H9 (cell line): ENCODE data around the gene TRMT2A. TPM values are rescaled to one million over a fixed set of nuclear protein-coding genes. Genes with fewer than 3 reads are reported as not detected.
A peak's percentile ranks its signal among the peaks of the same experiment; 100 is the strongest.

Source experiments
- DNase-seq: peaks from one replicate; pipeline ENCODE4 v3.0.0-alpha.2; 2017
- H2AFZ ChIP-seq: one replicate; pipeline ENCODE4 v1.6.1; 2013; ENCODE audit warnings: mild to moderate bottlenecking, low read length, control low read depth, moderate library complexity
- H2AK5ac ChIP-seq: 2 replicates; pipeline ENCODE4 v1.6.1; 2013; ENCODE audit warnings: low read length, control low read depth, mixed read lengths; ENCODE audit not compliant: insufficient read length
- H2BK120ac ChIP-seq: one replicate; pipeline ENCODE4 v1.6.1; 2013; ENCODE audit warnings: low read depth, mild to moderate bottlenecking, low read length, control low read depth, inconsistent platforms; ENCODE audit not compliant: poor library complexity, severe bottlenecking
- H2BK12ac ChIP-seq: 2 replicates; pipeline ENCODE4 v1.6.1; 2013; ENCODE audit warnings: low read length, control low read depth, mixed read lengths, low read depth; ENCODE audit not compliant: insufficient read length
- H2BK15ac ChIP-seq: 2 replicates; pipeline ENCODE4 v1.6.1; 2013; ENCODE audit warnings: low read depth, low read length, control low read depth
- H2BK20ac ChIP-seq: one replicate; pipeline ENCODE4 v1.6.1; 2013; ENCODE audit warnings: low read depth, mild to moderate bottlenecking, low read length, control low read depth, inconsistent platforms; ENCODE audit not compliant: poor library complexity, severe bottlenecking
- H2BK5ac ChIP-seq: 2 replicates; pipeline ENCODE4 v1.6.1; 2013; ENCODE audit warnings: low read length, control low read depth, mixed read lengths; ENCODE audit not compliant: insufficient read length
- H3K14ac ChIP-seq: 2 replicates; pipeline ENCODE4 v1.6.1; 2013; ENCODE audit warnings: low read length, control low read depth; ENCODE audit not compliant: insufficient read depth
- H3K18ac ChIP-seq: 2 replicates; pipeline ENCODE4 v1.6.1; 2013; ENCODE audit warnings: low read depth, mild to moderate bottlenecking, mixed read lengths, low read length, control low read depth; ENCODE audit not compliant: insufficient read length
- H3K23ac ChIP-seq: 2 replicates; pipeline ENCODE4 v1.6.1; 2013; ENCODE audit warnings: low read length, control low read depth, mixed read lengths, low read depth; ENCODE audit not compliant: insufficient read length
- H3K23me2 ChIP-seq: 2 replicates; pipeline ENCODE4 v1.6.1; 2013; ENCODE audit warnings: low read depth, mild to moderate bottlenecking, mixed read lengths, low read length, control low read depth; ENCODE audit not compliant: insufficient read length, poor library complexity, severe bottlenecking
- H3K27ac ChIP-seq: 2 replicates; pipeline ENCODE4 v1.5.1; 2013; ENCODE audit warnings: low read length, control low read depth, mixed read lengths, low read depth; ENCODE audit not compliant: insufficient read length
- H3K27me3 ChIP-seq: 2 replicates; pipeline ENCODE4 v1.6.1; 2013; ENCODE audit warnings: low read length, control low read depth, inconsistent platforms; ENCODE audit not compliant: insufficient read depth
- H3K4ac ChIP-seq: 2 replicates; pipeline ENCODE4 v1.6.1; 2013; ENCODE audit warnings: low read depth, mild to moderate bottlenecking, control low read depth, inconsistent platforms, low read length, moderate library complexity
- H3K4me1 ChIP-seq: 2 replicates; pipeline ENCODE4 v1.6.1; 2013; ENCODE audit warnings: low read length, control low read depth, inconsistent platforms; ENCODE audit not compliant: insufficient read depth
- H3K4me2 ChIP-seq: 2 replicates; pipeline ENCODE4 v1.6.1; 2013; ENCODE audit warnings: low read length, control low read depth, mixed read lengths; ENCODE audit not compliant: insufficient read length, insufficient read depth
- H3K56ac ChIP-seq: 2 replicates; pipeline ENCODE4 v1.6.1; 2013; ENCODE audit warnings: low read depth, mild to moderate bottlenecking, mixed read lengths, low read length, control low read depth; ENCODE audit not compliant: insufficient read length
- H3K79me1 ChIP-seq: 2 replicates; pipeline ENCODE4 v1.6.1; 2013; ENCODE audit warnings: low read depth, mild to moderate bottlenecking, moderate library complexity, low read length, control low read depth, inconsistent platforms; ENCODE audit not compliant: insufficient read depth, poor library complexity, severe bottlenecking
- H3K79me2 ChIP-seq: 2 replicates; pipeline ENCODE4 v1.6.1; 2013; ENCODE audit warnings: low read length, control low read depth, inconsistent platforms; ENCODE audit not compliant: insufficient read depth
- H3K9ac ChIP-seq: 2 replicates; pipeline ENCODE4 v1.6.1; 2013; ENCODE audit warnings: low read length, control low read depth, mixed read lengths; ENCODE audit not compliant: insufficient read length; ENCODE audit errors: extremely low read depth
- H3K9me3 ChIP-seq: one replicate; pipeline ENCODE4 v1.6.1; 2013; ENCODE audit warnings: low read depth, low read length, inconsistent platforms; ENCODE audit not compliant: control insufficient read depth
- H3T11ph ChIP-seq: one replicate; pipeline ENCODE4 v1.6.1; 2013; ENCODE audit warnings: mild to moderate bottlenecking, low read length, control low read depth, inconsistent platforms
- H4K20me1 ChIP-seq: one replicate; pipeline ENCODE4 v1.6.1; 2013; ENCODE audit not compliant: control insufficient read depth, insufficient read length, insufficient read depth
- H4K5ac ChIP-seq: 2 replicates; pipeline ENCODE4 v1.6.1; 2013; ENCODE audit warnings: low read depth, mild to moderate bottlenecking, mixed read lengths, low read length, control low read depth; ENCODE audit not compliant: insufficient read length
- H4K8ac ChIP-seq: replicated peaks from 2 replicates; pipeline ENCODE4 v1.6.1; 2013; ENCODE audit warnings: low read length, control low read depth, mixed read lengths, low read depth; ENCODE audit not compliant: insufficient read length
- H4K91ac ChIP-seq: 2 replicates; pipeline ENCODE4 v1.6.1; 2013; ENCODE audit warnings: low read depth, mild to moderate bottlenecking, moderate library complexity, mixed read lengths, low read length, control low read depth; ENCODE audit not compliant: insufficient read length
- H3K27ac Mint-ChIP-seq, 3 experiments: 2 replicates in 2 of 3; 3 replicates in 1 of 3; pipeline ENCODE4 v1.8.0; 2020 to 2021; ENCODE audit warnings: mixed read lengths in 3 of 3, mild to moderate bottlenecking in 1 of 3, moderate library complexity in 1 of 3
- H3K27me3 Mint-ChIP-seq: 2 replicates; pipeline ENCODE4 v1.8.0; 2021; ENCODE audit warnings: low read depth, mild to moderate bottlenecking, moderate library complexity, mixed read lengths
- H3K36me3 Mint-ChIP-seq, 3 experiments: 2 replicates in 2 of 3; 3 replicates in 1 of 3; pipeline ENCODE4 v1.8.0; 2020 to 2021; ENCODE audit warnings: low read depth in 3 of 3, mixed read lengths in 3 of 3; ENCODE audit not compliant: insufficient read depth in 1 of 3
- H3K4me1 Mint-ChIP-seq, 2 experiments: 2 replicates each; pipeline ENCODE4 v1.8.0; 2020; ENCODE audit warnings: mixed read lengths in 2 of 2
- H3K4me3 Mint-ChIP-seq, 2 experiments: 2 replicates in 1 of 2; 3 replicates in 1 of 2; pipeline ENCODE4 v1.8.0; 2020 to 2021; ENCODE audit warnings: mild to moderate bottlenecking in 2 of 2, mixed read lengths in 2 of 2, moderate library complexity in 1 of 2
- H3K9me3 Mint-ChIP-seq, 2 experiments: 2 replicates in 1 of 2; 3 replicates in 1 of 2; pipeline ENCODE4 v1.8.0; 2020; ENCODE audit warnings: mild to moderate bottlenecking in 2 of 2, mixed read lengths in 2 of 2, moderate library complexity in 1 of 2
- WGBS: extraction: QIAGEN DNeasy Blood & Tissue Kit; methylation state at CpG from one replicate; pipeline ENCODE4 v1.1.7; 2013; ENCODE audit warnings: missing lambda C conversion rate, low lambda C conversion rate, mixed read lengths; ENCODE audit not compliant: insufficient read length; ENCODE audit errors: extremely low coverage; 5-methylcytosine and 5-hydroxymethylcytosine counted together
- total RNA-seq: library from RNA; stranded (reverse); gene quantifications from 2 replicates; pipeline ENCODE4 v1.2.1, GENCODE V29; 2021
- TF ChIP-seq, protein P1 (sequence below): fragments of 200-600 bp; sonication (generic); conservative IDR thresholded peaks from 3 replicates; pipeline ENCODE4 v1.8.0; 2021; ENCODE audit warnings: antibody characterized with exemption, mild to moderate bottlenecking

Gene TRMT2A
- total RNA-seq, 1 experiment from 2014 or later = 58.2 TPM

GRCh38 chr22:20085651-20086050, 31.4 kb downstream of the TRMT2A start:
- Histone ChIP-seq H3K4me2 (no peak overlapping the region), H4K20me1 (peaks cover 6% of the 10 kb centered on the region), H4K91ac (no peak overlapping the region), H3T11ph (no peak overlapping the region), H3K23me2 (peaks cover 6% of the 10 kb centered on the region), H4K8ac (no peak overlapping the region), H3K18ac (no peak overlapping the region), H2BK12ac (no peak overlapping the region), H3K23ac (no peak overlapping the region), H3K27ac (no peak overlapping the region), H3K79me2 (peaks cover 33% of the 10 kb centered on the region), H2BK120ac (no peak overlapping the region), H2BK5ac (no peak overlapping the region), H2AK5ac (no peak overlapping the region), H3K27me3 (no peaks in the 10 kb centered on the region), H3K14ac (no peak overlapping the region), H3K4ac (no peak overlapping the region), H3K9ac (no peak overlapping the region), H3K56ac (no peak overlapping the region), H3K9me3 (no peaks in the 10 kb centered on the region), H2BK20ac (no peak overlapping the region), H2BK15ac (no peak overlapping the region), H3K4me1 (peaks cover 2% of the 10 kb centered on the region; the same call in 1 of the 2 replicates), H2AFZ (no peak overlapping the region), H4K5ac (no peak overlapping the region), H3K79me1 (peaks cover 21% of the 10 kb centered on the region)
- Mint-ChIP-seq H3K9me3 (no peaks in the 10 kb centered on the region), H3K27me3 (no peaks in the 10 kb centered on the region), H3K36me3 (peaks cover 47 to 79% (median 68%) of the 10 kb centered on the region in 3 experiments; a peak in 6 of 7 replicates), H3K4me1 (peaks cover 37 to 44% of the 10 kb centered on the region in 2 experiments), H3K27ac (peak overlapping the region in 1 of 3 experiments; percentile 86; a peak in 1 of 7 replicates), H3K4me3 (no peak overlapping the region)
- DNase-seq = no peak
- TF ChIP-seq, protein P1, sequence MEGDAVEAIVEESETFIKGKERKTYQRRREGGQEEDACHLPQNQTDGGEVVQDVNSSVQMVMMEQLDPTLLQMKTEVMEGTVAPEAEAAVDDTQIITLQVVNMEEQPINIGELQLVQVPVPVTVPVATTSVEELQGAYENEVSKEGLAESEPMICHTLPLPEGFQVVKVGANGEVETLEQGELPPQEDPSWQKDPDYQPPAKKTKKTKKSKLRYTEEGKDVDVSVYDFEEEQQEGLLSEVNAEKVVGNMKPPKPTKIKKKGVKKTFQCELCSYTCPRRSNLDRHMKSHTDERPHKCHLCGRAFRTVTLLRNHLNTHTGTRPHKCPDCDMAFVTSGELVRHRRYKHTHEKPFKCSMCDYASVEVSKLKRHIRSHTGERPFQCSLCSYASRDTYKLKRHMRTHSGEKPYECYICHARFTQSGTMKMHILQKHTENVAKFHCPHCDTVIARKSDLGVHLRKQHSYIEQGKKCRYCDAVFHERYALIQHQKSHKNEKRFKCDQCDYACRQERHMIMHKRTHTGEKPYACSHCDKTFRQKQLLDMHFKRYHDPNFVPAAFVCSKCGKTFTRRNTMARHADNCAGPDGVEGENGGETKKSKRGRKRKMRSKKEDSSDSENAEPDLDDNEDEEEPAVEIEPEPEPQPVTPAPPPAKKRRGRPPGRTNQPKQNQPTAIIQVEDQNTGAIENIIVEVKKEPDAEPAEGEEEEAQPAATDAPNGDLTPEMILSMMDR = no peak
- WGBS = no CpG with 5 or more reads among the region's 20 CpGs
